ENCODE results near the gene ZGPAT. TPM values are rescaled to one million over a fixed set of nuclear protein-coding genes. Genes with fewer than 3 reads are reported as not detected.

The ZGPAT gene
- total and polyA plus RNA-seq, 2 of the 13 experiments (the other 11 are each of a cell fraction or from before 2014, with no cell fraction given): 23.0 to 41.9 TPM

- peak; percentile 27 for TF ChIP-seq ZNF687 (CRISPR knock-in tag; IDR thresholded peaks at IDR 0.05)
- TF ChIP-seq ZNF260 (CRISPR knock-in tag; IDR thresholded peaks at IDR 0.05; ENCODE audit: borderline replicate concordance, low read depth): no peak
- no peak for TF ChIP-seq IRF2 (CRISPR knock-in tag; IDR thresholded peaks at IDR 0.05)
- TF ChIP-seq CENPX (CRISPR knock-in tag; IDR thresholded peaks at IDR 0.05): no peak
- TF ChIP-seq ZNF780A (CRISPR knock-in tag; IDR thresholded peaks at IDR 0.05): no peak
- no peak for TF ChIP-seq ZNF546 (CRISPR knock-in tag; conservative IDR thresholded peaks at IDR 0.05)
- no peak for TF ChIP-seq ZNF772 (CRISPR knock-in tag; IDR thresholded peaks at IDR 0.05)
- no peak for TF ChIP-seq TARDBP (CRISPR knock-in tag; IDR thresholded peaks at IDR 0.05)
- no peak for TF ChIP-seq ZBTB8A (CRISPR knock-in tag; IDR thresholded peaks at IDR 0.05; ENCODE audit: borderline replicate concordance, low read depth)
- TF ChIP-seq HOXA3 (CRISPR knock-in tag; IDR thresholded peaks at IDR 0.05): peak; percentile 54; the same call in 1 of the 2 replicates
- peak; percentile 63; the same call in 1 of the 2 replicates for TF ChIP-seq KDM5B (CRISPR knock-in tag; IDR thresholded peaks at IDR 0.05; ENCODE audit: borderline replicate concordance)
- peak; percentile 68 for TF ChIP-seq RAD21 (CRISPR knock-in tag; IDR thresholded peaks at IDR 0.05)
- TF ChIP-seq ZFP90 (CRISPR knock-in tag; IDR thresholded peaks at IDR 0.05; ENCODE audit: borderline replicate concordance): no peak
- no peak for TF ChIP-seq XBP1 (CRISPR knock-in tag; IDR thresholded peaks at IDR 0.05)
- no peak for TF ChIP-seq ZNF484 (CRISPR knock-in tag; IDR thresholded peaks at IDR 0.05; ENCODE audit: borderline replicate concordance, low read depth)
- peak; percentile 76; the same call in 1 of the 2 replicates for TF ChIP-seq ZBTB7A (CRISPR knock-in tag; IDR thresholded peaks at IDR 0.05)
- TF ChIP-seq ZNF280D (CRISPR knock-in tag; IDR thresholded peaks at IDR 0.05): no peak
- no peak for TF ChIP-seq TOE1 (CRISPR knock-in tag; IDR thresholded peaks at IDR 0.05)
- TF ChIP-seq KAT8 (CRISPR knock-in tag; IDR thresholded peaks at IDR 0.05): no peak
- no peak for TF ChIP-seq GTF3A (CRISPR knock-in tag; conservative IDR thresholded peaks at IDR 0.05)
These were observed 67.5 kb downstream of the ZGPAT start (continued) for GRCh38 chr20:63775096-63775978.
